HG03060 (cell line): ENCODE results near the gene ZCCHC14.
"Not testable (repeated sequence)": the region's sequence is repeated elsewhere in the genome, so short reads cannot be mapped to it uniquely, and the experiment has no call there.

Source experiments
- ATAC-seq: cut with Tn5 transposase; IDR thresholded peaks from one replicate; pipeline ENCODE4 v1.9.1; 2021; ENCODE audit warnings: low read depth, moderate number of reproducible peaks; ENCODE audit not compliant: unreplicated experiment

Gene ZCCHC14

GRCh38 chr16:87368029-87368770, 124.6 kb downstream of the ZCCHC14 start:
- ATAC-seq: no peak

GRCh38 chr16:87367529-87367928, 125.3 kb downstream of the ZCCHC14 start:
- ATAC-seq: no peak

DNA sequence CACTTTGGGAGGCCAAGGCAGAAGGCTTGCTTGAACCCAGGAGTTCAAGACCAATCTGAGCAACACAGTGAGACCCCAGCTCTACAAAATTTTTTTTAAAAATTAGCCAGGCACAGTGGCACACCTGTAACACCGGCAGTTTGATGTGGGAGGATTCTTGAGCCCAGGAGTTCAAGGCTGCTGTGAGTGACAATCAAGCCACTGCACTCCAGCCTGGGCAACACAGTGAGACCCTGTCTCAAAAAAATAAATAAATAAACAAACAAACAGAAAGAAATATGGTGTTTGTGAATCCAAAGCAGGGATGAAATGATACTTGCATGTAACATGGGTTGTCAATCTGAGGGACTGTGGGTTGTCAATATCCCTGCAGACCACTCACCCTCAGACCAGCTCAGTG, 125.9 kb downstream of the ZCCHC14 start:
- no peak for ATAC-seq

GRCh38 chr16:87366288-87366687, 126.5 kb downstream of the ZCCHC14 start:
- no peak for ATAC-seq

DNA sequence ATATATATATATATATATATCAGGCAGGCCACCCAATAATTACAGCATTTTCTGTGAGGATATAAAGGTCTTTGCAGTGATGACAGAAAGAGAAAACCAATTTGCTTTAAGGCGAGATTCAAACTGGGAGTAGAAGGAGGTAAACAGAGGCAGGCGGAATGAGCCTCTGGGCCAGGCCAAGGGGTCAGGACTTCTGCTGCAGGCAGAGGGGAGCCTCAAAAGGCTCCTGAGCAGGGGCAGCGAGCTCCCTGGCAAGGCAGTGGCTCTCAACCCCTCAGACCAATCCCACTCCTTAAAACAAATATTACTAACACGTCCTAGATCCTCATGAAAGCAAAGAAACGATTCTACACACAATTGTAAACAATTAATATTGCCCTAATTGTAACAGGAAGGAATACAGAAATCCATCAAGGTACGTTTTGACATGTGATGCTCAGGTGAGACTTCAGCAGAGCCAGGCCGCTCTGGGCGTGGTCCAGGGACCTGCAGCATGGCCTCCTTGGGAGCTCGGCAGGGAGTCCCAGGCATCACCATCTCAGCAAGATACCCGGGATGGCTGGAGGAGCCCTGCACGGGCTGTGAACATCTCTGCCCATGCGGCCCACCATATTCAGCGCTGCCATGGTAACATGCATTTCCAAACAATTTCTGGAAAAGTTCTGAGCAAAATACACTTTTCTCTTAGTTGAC, 127.7 kb downstream of the ZCCHC14 start:
- ATAC-seq: no peak

DNA sequence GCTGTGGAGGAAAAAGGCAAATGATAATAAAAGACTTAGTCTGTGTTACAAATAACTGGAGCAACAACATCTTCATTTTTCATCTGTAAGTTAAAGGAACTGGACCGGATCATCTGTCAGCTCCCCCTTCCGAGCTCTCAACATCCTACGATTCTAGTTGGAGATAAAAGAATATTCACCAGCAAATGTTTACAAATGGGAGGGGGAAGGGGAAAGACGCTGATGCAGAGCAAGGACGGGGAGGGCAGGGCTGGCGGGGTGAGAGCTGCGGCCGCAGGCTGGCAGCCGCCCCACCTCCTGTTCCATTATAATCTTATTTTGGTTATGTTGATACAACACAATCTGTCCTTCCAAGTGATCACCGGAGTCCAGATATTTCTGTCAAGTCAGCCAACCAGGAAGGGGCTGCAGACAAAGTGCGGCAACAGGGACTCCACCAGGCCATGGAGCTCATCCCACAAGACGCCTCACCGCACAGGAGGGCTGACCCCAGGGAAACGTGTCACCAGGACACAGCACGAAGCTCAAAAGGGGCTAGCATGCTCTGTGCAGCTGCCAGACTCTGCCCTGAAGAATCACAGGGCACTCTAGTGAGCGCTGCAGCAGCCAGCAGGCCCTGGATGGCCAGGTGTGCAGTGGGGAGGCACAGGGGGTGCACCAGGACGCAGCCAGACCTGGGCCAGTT, 128.9 kb downstream of the ZCCHC14 start:
- no peak for ATAC-seq

DNA sequence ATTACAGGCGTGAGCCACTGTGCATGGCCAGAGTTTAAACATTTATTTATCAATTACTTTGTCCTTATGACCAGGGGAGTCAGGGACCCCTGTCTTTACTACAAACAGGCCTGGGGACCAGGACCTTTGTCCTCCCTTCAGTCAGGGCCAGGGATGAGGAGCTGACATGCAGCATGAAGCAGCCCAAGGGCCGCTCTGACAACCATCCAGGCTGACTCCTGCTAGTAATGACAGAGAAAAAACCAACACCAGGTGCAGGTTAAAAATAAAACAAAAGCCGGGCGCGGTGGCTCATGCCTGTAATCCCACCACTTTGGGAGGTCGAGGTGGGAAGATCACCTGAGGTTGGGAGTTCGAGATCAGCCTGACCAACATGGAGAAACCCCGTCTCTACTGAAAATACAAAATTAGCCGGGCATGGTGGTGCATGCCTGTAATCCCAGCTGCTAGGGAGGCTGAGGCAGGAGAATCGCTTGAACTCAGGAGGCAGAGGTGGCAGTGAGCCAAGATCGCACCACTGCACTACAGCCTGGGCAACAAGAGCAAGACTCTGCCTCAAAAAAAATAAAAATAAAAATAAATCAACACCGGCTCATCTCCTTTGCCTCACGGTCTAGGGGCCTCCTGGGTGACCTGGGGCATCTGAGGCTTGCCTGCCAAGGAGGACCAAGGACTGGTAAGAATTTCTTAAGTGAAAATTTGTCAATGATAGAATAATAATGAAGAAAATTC, 129.8 kb downstream of the ZCCHC14 start:
- ATAC-seq: not testable (repeated sequence)

DNA sequence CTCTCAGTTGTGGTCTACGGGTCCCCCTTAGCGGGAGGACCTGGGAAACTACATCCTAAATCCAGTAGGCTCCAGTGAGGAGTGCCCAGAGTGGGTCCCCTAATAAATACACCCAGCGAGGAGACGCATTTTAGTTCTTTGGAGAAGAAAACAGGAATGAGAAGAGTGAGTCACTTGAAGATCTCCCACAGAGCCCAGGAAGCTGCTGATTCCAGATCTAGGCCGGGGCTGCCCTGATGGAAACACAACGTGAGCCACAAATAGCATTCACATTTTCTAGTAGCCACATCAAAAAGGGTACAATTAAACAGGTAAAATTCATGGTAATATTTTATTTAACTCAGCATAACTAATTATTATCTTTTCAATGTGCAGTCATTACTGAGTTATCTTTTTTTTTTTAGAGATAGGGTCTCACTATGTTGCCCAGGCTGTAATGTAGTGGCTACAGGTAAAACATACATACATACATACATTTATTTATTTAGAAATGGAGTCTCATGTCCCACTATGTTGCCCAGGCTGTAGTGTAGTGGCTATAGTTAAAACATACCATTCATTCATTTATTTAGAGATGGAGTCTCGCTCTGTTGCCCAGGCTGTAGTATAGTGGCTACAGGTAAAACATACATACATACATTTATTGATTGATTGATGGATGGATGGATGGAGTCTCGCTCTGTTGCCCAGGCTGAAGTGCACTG, 130.8 kb downstream of the ZCCHC14 start:
- no peak for ATAC-seq

DNA sequence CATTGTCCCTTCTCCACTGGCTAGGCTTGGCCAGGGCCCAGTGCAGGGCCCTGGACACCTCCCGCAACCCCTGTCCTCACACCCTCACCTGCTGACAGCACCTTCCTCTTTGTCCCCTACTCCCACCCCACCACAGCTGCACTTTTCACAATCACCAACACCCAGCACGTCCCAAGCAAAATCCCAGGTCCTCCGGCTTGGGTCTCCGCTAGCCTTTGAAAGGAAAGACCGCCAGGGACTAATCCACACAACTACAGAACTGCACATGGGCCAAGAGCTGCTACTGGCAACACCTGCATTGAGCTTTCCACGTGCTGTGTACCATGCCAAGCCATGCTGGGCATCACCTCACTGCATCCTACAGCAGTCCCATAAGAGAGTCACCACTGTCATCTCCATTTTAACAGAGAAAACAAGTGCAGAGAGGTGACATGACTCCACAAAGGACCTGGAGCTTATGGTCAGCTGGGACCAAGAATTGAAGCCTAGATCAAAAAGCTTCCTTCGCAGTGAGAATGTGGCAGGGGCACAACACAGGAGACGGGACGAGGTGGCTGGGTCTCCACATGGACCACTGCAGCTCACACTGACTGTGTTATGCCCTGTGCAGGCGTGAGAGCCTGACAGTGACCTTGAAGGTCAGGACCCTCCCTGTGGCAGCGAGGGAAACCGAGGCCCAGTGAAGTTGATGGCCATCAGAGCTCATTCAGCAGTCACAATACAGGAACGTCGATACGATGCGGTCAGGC, 131.8 kb downstream of the ZCCHC14 start:
- no peak for ATAC-seq

- ATAC-seq: no peak
Measured at GRCh38 chr16:87359121-87359520, 133.7 kb downstream of the ZCCHC14 start.

DNA sequence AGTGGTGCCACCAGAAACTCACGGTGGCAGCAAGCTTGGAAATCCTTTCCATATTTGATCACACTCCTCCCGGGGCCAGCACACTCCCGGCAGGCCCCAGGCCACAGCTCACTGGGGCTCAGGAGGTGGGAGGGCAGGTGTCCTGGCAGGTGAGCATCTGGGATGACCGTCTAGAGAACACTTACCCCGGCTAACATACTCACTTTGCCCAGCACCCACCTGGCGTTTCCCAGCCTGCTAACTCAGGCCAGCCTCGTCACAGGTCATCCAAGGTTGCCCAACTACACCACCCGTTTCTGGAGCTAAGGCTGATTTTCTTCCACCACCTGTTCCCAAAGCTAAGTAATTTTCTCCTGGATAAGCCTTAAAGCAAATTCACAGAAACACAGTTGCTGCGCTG, 134.1 kb downstream of the ZCCHC14 start:
- no peak for ATAC-seq

GRCh38 chr16:87358250-87358649, 134.6 kb downstream of the ZCCHC14 start:
- ATAC-seq: no peak

- no peak for ATAC-seq
Measured at GRCh38 chr16:87356491-87356853, 136.4 kb downstream of the ZCCHC14 start.
